Spleen (tissue), 11 donors: ENCODE data around the gene EVC. TPM values are rescaled to one million over a fixed set of nuclear protein-coding genes. Genes with fewer than 3 reads are reported as not detected.

Experiments
- DNase-seq: peaks from one replicate; pipeline ENCODE4 v3.0.0-alpha.2; 2020
- H3K27ac ChIP-seq, 8 donors: fragments of 200-600 bp; sonication (generic) in 7 of 8; 1 replicate in 4 of 8; 2 replicates in 4 of 8; pipeline versions ENCODE4 v1.5.0 to v1.8.0; 2016 to 2021; ENCODE audit warnings: inconsistent platforms in 4 of 8, mild to moderate bottlenecking in 4 of 8, moderate library complexity in 1 of 8
- H3K27me3 ChIP-seq, 7 donors: fragments of 200-600 bp; sonication (generic) in 6 of 7; replicated peaks in 1 of 7; 1 replicate in 4 of 7; 2 replicates in 3 of 7; pipeline versions ENCODE4 v1.5.0 to v1.8.0; 2016 to 2021; ENCODE audit warnings: inconsistent platforms in 3 of 7, mild to moderate bottlenecking in 1 of 7
- H3K36me3 ChIP-seq, 6 donors: fragments of 200-600 bp; sonication (generic) in 5 of 6; 1 replicate in 4 of 6; 2 replicates in 2 of 6; pipeline versions ENCODE4 v1.5.0 to v1.8.0; 2016 to 2021; ENCODE audit warnings: inconsistent platforms in 2 of 6
- H3K4me1 ChIP-seq, 6 donors: fragments of 200-600 bp; sonication (generic) in 5 of 6; 1 replicate in 3 of 6; 2 replicates in 3 of 6; pipeline versions ENCODE4 v1.5.0 to v1.8.0; 2016 to 2021; ENCODE audit warnings: inconsistent platforms in 3 of 6
- H3K4me3 ChIP-seq, 8 donors: fragments of 200-600 bp; sonication (generic) in 7 of 8; 1 replicate in 4 of 8; 2 replicates in 4 of 8; pipeline versions ENCODE4 v1.5.0 to v1.8.0; 2016 to 2021; ENCODE audit warnings: inconsistent platforms in 4 of 8, mild to moderate bottlenecking in 4 of 8, moderate library complexity in 2 of 8
- H3K9me3 ChIP-seq, 8 donors: fragments of 200-600 bp; sonication (generic) in 7 of 8; 1 replicate in 4 of 8; 2 replicates in 4 of 8; pipeline versions ENCODE4 v1.5.0 to v1.8.0; 2016 to 2021; ENCODE audit warnings: inconsistent platforms in 4 of 8
- POLR2A ChIP-seq, 3 donors: fragments of 450-650 bp; IDR thresholded peaks; one replicate each; pipeline ENCODE4 v1.5.1; 2017; ENCODE audit warnings: antibody characterized with exemption in 3 of 3, mild to moderate bottlenecking in 1 of 3
- POLR2AphosphoS5 ChIP-seq, 3 donors: sonication (generic); formaldehyde crosslinking; IDR thresholded peaks; one replicate each; pipeline ENCODE4 v1.5.1; 2017; ENCODE audit warnings: antibody characterized with exemption in 3 of 3
- WGBS, 5 donors: extraction: QIAGEN DNeasy Blood & Tissue Kit in 3 of 5; methylation state at CpG; one replicate each; pipeline versions ENCODE4 v1.1.5 to v1.1.7; 2013 to 2018; 5-methylcytosine and 5-hydroxymethylcytosine counted together
- intact Hi-C: fragments of 100-400 bp; cut with DNase I; formaldehyde crosslinking; loops from one replicate; pipeline ENCODE4 v1.15.0; 2023; ENCODE audit warnings: low total_unique reads
- polyA plus RNA-seq, 3 donors: library from polyadenylated mRNA; stranded (reverse); fragments of 200-250 nt; gene quantifications; one replicate each; pipeline ENCODE4 v1.2.1, GENCODE V29; 2013
- total RNA-seq, 7 donors: library from RNA; depleted of rRNA in 3 of 7; stranded (reverse); fragments of >200 nt in 3 of 7; fragmentation: NEBNext Ultra II Directional in 4 of 7; extraction: Animal tissue kit (Norgen Biotek cat#: 25700) in 4 of 7; gene quantifications; one replicate each; pipeline versions ENCODE4 v1.1.0 to v1.2.1, GENCODE V29; 2016 to 2021
- TF ChIP-seq, protein P1 (sequence below), 11 experiments: fragments of 200-600 bp in 7 of 11; fragments of 450-650 bp in 4 of 11; sonication (generic) in 4 of 11; IDR thresholded peaks in 8 of 11; conservative IDR thresholded peaks in 3 of 11; 1 replicate in 7 of 11; 2 replicates in 4 of 11; pipeline versions ENCODE4 v1.4.0 to v1.8.0; 2016 to 2021; ENCODE audit warnings: antibody characterized with exemption in 11 of 11, inconsistent platforms in 4 of 11, mild to moderate bottlenecking in 1 of 11
- donor health status: healthy with polysubstance abuse.
- donor health status: DM: no; HTN: no; CAD: no; lungs with moderate emphysema.
- donor health status: DM: no; HTN: no; CAD: no.
- donor health status: Bipolar disorder and iron deficiency.
- donor health status: healthy.
- donor health status: DM: no; HTN: no; CAD: no.
- donor health status: DM: yes; HTN: yes; CAD: no.

Gene EVC
- total and polyA plus RNA-seq, 10 donors: 0.20 to 13.3 (median 6.9) TPM

DNA sequence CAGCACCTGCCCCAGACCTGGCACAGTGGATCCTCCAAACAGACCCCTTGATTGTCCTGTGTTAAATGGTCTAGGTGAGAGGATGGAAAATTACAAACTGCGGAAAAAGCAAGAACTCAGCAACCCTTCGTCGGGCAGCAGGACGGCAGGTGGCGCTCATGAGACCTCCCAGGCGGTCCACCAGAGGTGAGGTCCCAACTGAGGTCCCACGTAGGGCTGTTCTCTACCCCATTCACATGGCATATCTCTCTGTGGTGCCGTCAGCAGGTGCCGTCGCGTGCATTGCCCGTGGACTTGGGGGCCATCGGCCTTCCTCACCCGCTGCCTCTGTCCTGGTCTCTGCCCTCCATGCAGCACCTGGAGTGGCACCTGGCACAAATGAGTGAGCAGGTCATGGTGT lies 93.7 kb downstream of the EVC start:
- Histone ChIP-seq H3K36me3 (peaks cover 0 to 15% (median 0%) of the 10 kb centered on the region in 6 donors), H3K27me3 (no peaks in the 10 kb centered on the region), H3K4me1 (no peaks in the 10 kb centered on the region), H3K9me3 (no peaks in the 10 kb centered on the region), H3K4me3 (no peak overlapping the region), H3K27ac (no peak overlapping the region)
- intact Hi-C loops: no loop called here
- DNase-seq: peak; percentile 42
- TF ChIP-seq, protein P1, sequence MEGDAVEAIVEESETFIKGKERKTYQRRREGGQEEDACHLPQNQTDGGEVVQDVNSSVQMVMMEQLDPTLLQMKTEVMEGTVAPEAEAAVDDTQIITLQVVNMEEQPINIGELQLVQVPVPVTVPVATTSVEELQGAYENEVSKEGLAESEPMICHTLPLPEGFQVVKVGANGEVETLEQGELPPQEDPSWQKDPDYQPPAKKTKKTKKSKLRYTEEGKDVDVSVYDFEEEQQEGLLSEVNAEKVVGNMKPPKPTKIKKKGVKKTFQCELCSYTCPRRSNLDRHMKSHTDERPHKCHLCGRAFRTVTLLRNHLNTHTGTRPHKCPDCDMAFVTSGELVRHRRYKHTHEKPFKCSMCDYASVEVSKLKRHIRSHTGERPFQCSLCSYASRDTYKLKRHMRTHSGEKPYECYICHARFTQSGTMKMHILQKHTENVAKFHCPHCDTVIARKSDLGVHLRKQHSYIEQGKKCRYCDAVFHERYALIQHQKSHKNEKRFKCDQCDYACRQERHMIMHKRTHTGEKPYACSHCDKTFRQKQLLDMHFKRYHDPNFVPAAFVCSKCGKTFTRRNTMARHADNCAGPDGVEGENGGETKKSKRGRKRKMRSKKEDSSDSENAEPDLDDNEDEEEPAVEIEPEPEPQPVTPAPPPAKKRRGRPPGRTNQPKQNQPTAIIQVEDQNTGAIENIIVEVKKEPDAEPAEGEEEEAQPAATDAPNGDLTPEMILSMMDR (IDR thresholded peaks at IDR 0.05 in 8 of 11, conservative IDR thresholded peaks at IDR 0.05 in 3 of 11): no peak
- TF ChIP-seq POLR2A (IDR thresholded peaks at IDR 0.05) (no peak), POLR2AphosphoS5 (IDR thresholded peaks at IDR 0.05) (no peak)
- 78 to 97% (median 95%) methylated on average over 12 to 14 of the region's 14 CpGs for WGBS, 5 donors

DNA sequence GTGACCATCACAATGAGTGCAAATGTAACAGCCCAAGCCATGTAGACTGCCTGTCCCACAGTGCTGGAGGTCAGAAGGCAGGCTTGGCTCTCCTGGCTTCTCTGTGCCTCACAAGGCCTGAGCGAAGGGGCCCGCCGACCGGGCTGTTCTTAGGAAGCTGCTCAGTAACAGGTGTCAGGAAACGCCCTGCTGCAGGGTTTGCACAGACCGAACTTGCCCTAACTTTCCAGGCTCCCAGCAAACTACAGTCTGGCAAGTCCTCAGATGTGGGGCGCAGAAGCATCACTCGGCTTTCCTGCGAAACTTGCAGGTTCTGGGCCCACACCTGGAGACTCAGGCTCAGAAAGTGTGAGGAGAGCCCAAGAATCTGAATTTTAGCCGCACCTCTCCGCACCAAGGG lies 94.3 kb downstream of the EVC start:
- no peak overlapping the region for H3K27ac ChIP-seq
- intact Hi-C loops: no loop called here
- WGBS, 5 donors: 85 to 94% (median 87%) methylated on average over 11 of the region's 11 CpGs
- H3K4me1 ChIP-seq: no peaks in the 10 kb centered on the region
- TF ChIP-seq POLR2AphosphoS5 (IDR thresholded peaks at IDR 0.05) (no peak), POLR2A (IDR thresholded peaks at IDR 0.05) (no peak)
- TF ChIP-seq, protein P1 (IDR thresholded peaks at IDR 0.05 in 8 of 11, conservative IDR thresholded peaks at IDR 0.05 in 3 of 11): no peak
- no peak overlapping the region for H3K4me3 ChIP-seq
- peaks cover 0 to 3% (median under 1%) of the 10 kb centered on the region in 8 donors for H3K9me3 ChIP-seq
- no peaks in the 10 kb centered on the region for H3K27me3 ChIP-seq
- H3K36me3 ChIP-seq: peaks cover 0 to 22% (median 0%) of the 10 kb centered on the region in 6 donors
- peak; percentile 63 for DNase-seq

DNA sequence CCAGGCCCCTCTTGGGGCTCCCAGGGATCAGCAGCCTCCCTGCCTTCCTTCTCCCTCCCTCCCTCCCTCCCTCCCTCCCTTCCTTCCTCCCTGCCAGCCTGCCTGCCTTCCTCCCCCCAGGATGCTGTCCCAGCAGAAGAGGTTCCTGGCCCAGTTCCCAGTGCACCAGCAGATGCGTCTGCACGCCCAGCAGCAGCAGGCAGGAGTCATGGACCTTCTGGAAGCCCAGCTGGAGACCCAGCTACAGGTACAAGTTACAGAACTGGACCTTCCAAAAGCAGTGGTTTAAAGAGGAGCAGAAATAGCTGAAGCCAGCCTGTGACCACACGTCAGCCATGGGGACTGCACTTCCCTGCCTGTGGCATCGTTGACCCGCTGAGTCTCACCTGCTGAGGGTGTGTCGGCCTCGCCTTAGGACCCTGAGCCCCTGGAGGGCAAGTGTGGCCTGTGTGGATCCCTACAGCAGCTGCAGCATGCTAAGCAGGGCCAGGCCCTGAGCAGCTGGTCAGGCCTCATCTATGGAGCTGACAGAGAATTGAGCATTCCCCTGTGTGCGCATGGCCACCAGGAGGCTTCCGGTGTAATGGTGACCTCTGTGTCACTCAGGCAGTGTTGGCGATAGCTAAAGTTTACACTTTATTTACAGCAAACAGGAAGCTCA lies 97.2 kb downstream of the EVC start:
- intact Hi-C loops: no loop called here
- WGBS, 5 donors: 50 to 79% (median 69%) methylated on average over 5 to 10 of the region's 10 CpGs
- DNase-seq: peak; percentile 67
- Histone ChIP-seq H3K9me3 (peaks cover 0 to 10% (median 2%) of the 10 kb centered on the region in 8 donors), H3K4me3 (no peak overlapping the region), H3K27ac (no peak overlapping the region), H3K27me3 (no peaks in the 10 kb centered on the region), H3K4me1 (no peaks in the 10 kb centered on the region), H3K36me3 (peaks cover 0 to 31% (median 0%) of the 10 kb centered on the region in 6 donors)
- TF ChIP-seq POLR2AphosphoS5 (IDR thresholded peaks at IDR 0.05): no peak
- TF ChIP-seq POLR2A (IDR thresholded peaks at IDR 0.05): no peak
- TF ChIP-seq, protein P1 (IDR thresholded peaks at IDR 0.05 in 8 of 11, conservative IDR thresholded peaks at IDR 0.05 in 3 of 11): no peak

DNA sequence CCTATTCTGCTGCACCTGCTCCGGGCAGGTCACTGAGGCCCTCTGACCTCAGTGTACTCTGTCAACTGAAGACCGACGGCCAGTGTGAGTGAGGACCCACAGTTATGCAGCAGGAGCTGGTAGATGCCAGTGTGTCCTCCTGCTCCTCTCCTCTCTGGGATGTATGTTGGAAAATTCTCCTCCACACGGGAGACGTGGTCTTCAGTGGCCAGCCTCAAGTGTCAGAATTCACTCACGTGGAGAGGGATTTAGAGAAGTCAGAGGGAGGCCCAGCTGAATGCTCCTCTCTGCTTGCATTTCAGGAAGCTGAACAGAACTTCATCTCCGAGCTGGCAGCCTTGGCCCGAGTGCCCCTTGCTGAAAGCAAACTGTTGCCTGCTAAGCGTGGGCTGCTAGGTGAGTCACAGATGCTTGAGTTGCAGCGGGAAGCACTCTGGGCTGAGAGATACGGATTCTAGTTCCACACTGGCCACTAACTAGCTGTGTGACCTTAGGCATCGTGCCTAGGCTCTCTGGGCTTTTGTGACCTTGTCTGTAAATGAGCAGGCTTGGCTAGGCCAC lies 98.3 kb downstream of the EVC start:
- Histone ChIP-seq H3K4me3 (no peak overlapping the region), H3K4me1 (no peaks in the 10 kb centered on the region), H3K27ac (no peak overlapping the region), H3K27me3 (peaks cover 0 to 7% (median 0%) of the 10 kb centered on the region in 7 donors), H3K9me3 (peaks cover 0 to 10% (median 2%) of the 10 kb centered on the region in 8 donors), H3K36me3 (peaks cover 0 to 30% (median 0%) of the 10 kb centered on the region in 6 donors)
- 72 to 83% (median 77%) methylated on average over 11 to 12 of the region's 12 CpGs for WGBS, 5 donors
- intact Hi-C loops: no loop called here
- peak; percentile 46 for DNase-seq
- TF ChIP-seq POLR2AphosphoS5 (IDR thresholded peaks at IDR 0.05): no peak
- no peak for TF ChIP-seq POLR2A (IDR thresholded peaks at IDR 0.05)
- TF ChIP-seq, protein P1 (IDR thresholded peaks at IDR 0.05 in 8 of 11, conservative IDR thresholded peaks at IDR 0.05 in 3 of 11): no peak
